WTC11 (cell line): ENCODE data around the gene LGALS4. TPM values are rescaled to one million over a fixed set of nuclear protein-coding genes. Genes with fewer than 3 reads are reported as not detected.
A peak's percentile ranks its signal among the peaks of the same experiment; 100 is the strongest.

Source experiments
- ATAC-seq: fragments of 200-7000 bp; cut with Tn5 transposase; 2 replicates; pipeline ENCODE4 v1.10.0; 2021; ENCODE audit warnings: mild to moderate bottlenecking, moderate library complexity
- CTCF ChIA-PET: fragments of 300-600 bp; sonication (Branson Sonifier 250); formaldehyde crosslinking; loops from one replicate; lab custom pipeline; 2021; ENCODE audit warnings: antibody characterized with exemption; lab: Charles Lee
- POLR2A ChIA-PET: fragments of 350-600 bp; sonication (Branson Sonifier 250); formaldehyde crosslinking; loops from one replicate; lab custom pipeline; 2021; ENCODE audit warnings: antibody characterized with exemption; lab: Charles Lee
- DNase-seq: peaks from one replicate; pipeline ENCODE4 v3.0.0; 2021; ENCODE audit warnings: low spot score
- H3K27ac Mint-ChIP-seq: 2 replicates; pipeline ENCODE4 v1.8.0; 2021; ENCODE audit warnings: mixed read lengths
- H3K27me3 Mint-ChIP-seq: 2 replicates; pipeline ENCODE4 v1.8.0; 2021; ENCODE audit warnings: low read depth, mild to moderate bottlenecking, moderate library complexity, mixed read lengths
- H3K36me3 Mint-ChIP-seq: 2 replicates; pipeline ENCODE4 v1.8.0; 2021; ENCODE audit warnings: mixed read lengths
- H3K4me1 Mint-ChIP-seq: 2 replicates; pipeline ENCODE4 v1.8.0; 2022; ENCODE audit warnings: mixed read lengths
- H3K4me3 Mint-ChIP-seq: 2 replicates; pipeline ENCODE4 v1.8.0; 2021; ENCODE audit warnings: mild to moderate bottlenecking, moderate library complexity, mixed read lengths
- H3K9me3 Mint-ChIP-seq: 2 replicates; pipeline ENCODE4 v1.8.0; 2021; ENCODE audit warnings: mixed read lengths
- ARID4B ChIP-seq: sonication (generic); formaldehyde crosslinking; IDR thresholded peaks from 2 replicates; pipeline ENCODE4 v1.8.0; 2023; ENCODE audit warnings: missing genetic modification reagents, mild to moderate bottlenecking, borderline replicate concordance
- ATF6 ChIP-seq: sonication (generic); formaldehyde crosslinking; IDR thresholded peaks from 2 replicates; pipeline ENCODE4 v1.8.1; 2023; ENCODE audit warnings: mild to moderate bottlenecking, missing genetic modification reagents
- E2F5 ChIP-seq: sonication (generic); formaldehyde crosslinking; IDR thresholded peaks from 2 replicates; pipeline ENCODE4 v1.8.1; 2022; ENCODE audit warnings: mild to moderate bottlenecking, moderate library complexity, missing genetic modification reagents
- EMX1 ChIP-seq: fragments of 250-450 bp; sonication (Bioruptor Pico); IDR thresholded peaks from 2 replicates; pipeline ENCODE4 v1.8.0; 2021; ENCODE audit warnings: mild to moderate bottlenecking
- FOXK1 ChIP-seq: sonication (generic); formaldehyde crosslinking; IDR thresholded peaks from 2 replicates; pipeline ENCODE4 v1.8.0; 2022; ENCODE audit warnings: mild to moderate bottlenecking, moderate library complexity, missing genetic modification reagents
- MXD4 ChIP-seq: fragments of 250-450 bp; sonication (Bioruptor Pico); IDR thresholded peaks from 2 replicates; pipeline ENCODE4 v1.8.0; 2021; ENCODE audit warnings: mild to moderate bottlenecking, moderate library complexity, borderline replicate concordance
- NFYB ChIP-seq: sonication (generic); formaldehyde crosslinking; conservative IDR thresholded peaks from 2 replicates; pipeline ENCODE4 v1.8.0; 2022; ENCODE audit warnings: low read depth, missing genetic modification reagents
- RELA ChIP-seq: sonication (generic); formaldehyde crosslinking; IDR thresholded peaks from 2 replicates; pipeline ENCODE4 v1.8.1; 2022; ENCODE audit warnings: missing genetic modification reagents, mild to moderate bottlenecking, borderline replicate concordance
- ZNF138 ChIP-seq: sonication (generic); formaldehyde crosslinking; conservative IDR thresholded peaks from 2 replicates; pipeline ENCODE4 v1.8.1; 2022; ENCODE audit warnings: mild to moderate bottlenecking, moderate library complexity, missing genetic modification reagents
- ZNF232 ChIP-seq: sonication (generic); formaldehyde crosslinking; IDR thresholded peaks from 2 replicates; pipeline ENCODE4 v1.8.0; 2022; ENCODE audit warnings: mild to moderate bottlenecking, missing genetic modification reagents
- ZNF425 ChIP-seq: fragments of 250-450 bp; sonication (Bioruptor Pico); conservative IDR thresholded peaks from 2 replicates; pipeline ENCODE4 v1.9.0; 2021; ENCODE audit warnings: mild to moderate bottlenecking
- total RNA-seq: library from RNA; stranded (reverse); gene quantifications from 3 replicates; pipeline ENCODE4 v1.2.3, GENCODE V29; 2021
- TF ChIP-seq, protein P1 (sequence below): fragments of 250-450 bp; sonication (Bioruptor Pico); IDR thresholded peaks from 2 replicates; pipeline ENCODE4 v1.9.0; 2021; ENCODE audit warnings: moderate library complexity, mild to moderate bottlenecking, inconsistent platforms, borderline replicate concordance
- TF ChIP-seq, protein P2 (sequence below): sonication (generic); formaldehyde crosslinking; IDR thresholded peaks from 2 replicates; pipeline ENCODE4 v1.8.0; 2022; ENCODE audit warnings: mild to moderate bottlenecking, missing genetic modification reagents
- TF ChIP-seq, protein P3 (sequence below): sonication (generic); formaldehyde crosslinking; IDR thresholded peaks from 2 replicates; pipeline ENCODE4 v1.8.0; 2023; ENCODE audit warnings: mild to moderate bottlenecking, missing genetic modification reagents

LGALS4 gene
- total RNA-seq, 1 experiment from 2014 or later: 1.5 TPM

DNA sequence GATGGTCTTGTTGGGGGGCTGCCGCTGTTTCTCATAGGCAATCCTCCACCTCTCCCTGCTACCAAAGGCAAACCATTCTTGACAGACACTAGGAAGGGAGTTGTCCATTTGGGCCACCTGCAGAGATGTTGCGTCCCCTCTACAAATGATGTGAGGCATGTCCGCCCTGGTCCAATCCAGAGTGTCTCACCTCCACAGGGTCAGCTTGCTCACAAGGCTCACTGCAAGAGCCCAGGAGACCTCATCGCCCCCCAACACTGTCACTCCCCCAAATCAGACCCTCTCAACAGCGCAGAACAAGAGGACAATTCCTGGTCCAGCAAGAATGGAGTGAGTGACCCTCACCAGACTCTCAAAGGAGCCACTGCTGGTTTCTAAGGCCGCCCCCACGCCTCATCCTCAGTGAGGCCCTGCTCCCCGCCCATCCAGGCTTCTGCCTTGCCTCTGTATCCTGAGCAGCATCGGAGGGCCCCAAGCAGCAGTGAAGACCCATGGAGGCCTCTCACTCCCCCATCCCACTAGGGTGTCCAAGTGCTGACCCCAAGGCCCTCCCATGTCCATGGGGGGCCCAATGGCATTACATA is 30.5 kb upstream of the LGALS4 start:
- ATAC-seq (no peak), DNase-seq (no peak)
- Mint-ChIP-seq H3K9me3 (no peaks in the 10 kb centered on the region), H3K36me3 (peaks cover 95% of the 10 kb centered on the region), H3K27me3 (no peaks in the 10 kb centered on the region), H3K4me3 (no peak overlapping the region), H3K27ac (peak overlapping the region; percentile 69; the same call in 1 of the 2 replicates), H3K4me1 (peaks cover 18% of the 10 kb centered on the region)
- TF ChIP-seq, protein P1, sequence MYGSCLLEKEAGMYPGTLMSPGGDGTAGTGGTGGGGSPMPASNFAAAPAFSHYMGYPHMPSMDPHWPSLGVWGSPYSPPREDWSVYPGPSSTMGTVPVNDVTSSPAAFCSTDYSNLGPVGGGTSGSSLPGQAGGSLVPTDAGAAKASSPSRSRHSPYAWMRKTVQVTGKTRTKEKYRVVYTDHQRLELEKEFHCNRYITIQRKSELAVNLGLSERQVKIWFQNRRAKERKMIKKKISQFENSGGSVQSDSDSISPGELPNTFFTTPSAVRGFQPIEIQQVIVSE (CRISPR knock-in tag): no peak
- ChIA-PET POLR2A (no interaction called here), CTCF (no interaction called here)

DNA sequence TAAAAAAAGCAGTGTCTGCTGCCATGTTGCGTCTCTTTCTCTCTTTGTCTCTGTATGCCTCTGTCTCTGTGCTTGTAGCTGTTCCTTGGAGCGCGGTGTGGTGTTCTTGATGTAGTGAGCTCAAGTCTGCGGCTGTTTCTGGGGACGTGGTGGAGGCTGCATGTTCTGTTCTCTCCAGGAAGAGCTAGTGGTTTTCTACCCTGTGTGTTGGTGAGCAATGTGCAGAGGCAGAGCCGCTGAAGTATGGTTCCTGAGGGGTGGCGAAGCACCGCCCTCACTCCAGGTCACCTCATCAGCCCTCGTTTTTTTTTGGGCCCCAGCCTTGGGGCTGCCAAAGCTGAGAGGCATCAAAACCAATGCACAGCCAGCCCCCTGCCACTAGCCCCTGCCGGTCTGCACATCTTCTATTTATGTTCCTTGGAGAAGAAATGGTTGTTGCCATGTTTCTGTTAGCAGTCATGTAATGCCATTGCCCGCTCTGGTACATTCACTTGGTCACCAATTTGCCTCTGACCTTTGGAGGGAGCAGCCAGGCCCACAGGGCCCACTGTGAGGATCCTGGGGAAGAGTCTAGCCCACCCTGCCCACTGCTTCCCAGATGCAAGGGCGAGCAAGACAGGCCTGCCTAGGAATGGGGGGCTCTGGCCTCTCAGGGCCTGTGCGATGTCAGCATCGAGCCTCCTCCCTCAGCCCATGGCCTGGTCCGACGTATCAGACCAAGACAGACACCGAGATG is 29.9 kb upstream of the LGALS4 start:
- no peak for DNase-seq
- Mint-ChIP-seq H3K9me3 (no peaks in the 10 kb centered on the region), H3K36me3 (peaks cover 95% of the 10 kb centered on the region), H3K27ac (peak overlapping the region; percentile 40; the same call in 1 of the 2 replicates), H3K27me3 (no peaks in the 10 kb centered on the region), H3K4me3 (no peak overlapping the region), H3K4me1 (peaks cover 11% of the 10 kb centered on the region)
- POLR2A ChIA-PET: interaction anchor here (0.6 to 0.9 kb wide), 2 partner anchors 9 kb away, joined by 3 to 5 read pairs; no protein-coding TSS in a partner anchor
- ATAC-seq: no peak
- TF ChIP-seq ARID4B: no peak
- TF ChIP-seq NFYB: no peak
- TF ChIP-seq, all 79 proteins: peak for 0
- CTCF ChIA-PET: no interaction called here

DNA sequence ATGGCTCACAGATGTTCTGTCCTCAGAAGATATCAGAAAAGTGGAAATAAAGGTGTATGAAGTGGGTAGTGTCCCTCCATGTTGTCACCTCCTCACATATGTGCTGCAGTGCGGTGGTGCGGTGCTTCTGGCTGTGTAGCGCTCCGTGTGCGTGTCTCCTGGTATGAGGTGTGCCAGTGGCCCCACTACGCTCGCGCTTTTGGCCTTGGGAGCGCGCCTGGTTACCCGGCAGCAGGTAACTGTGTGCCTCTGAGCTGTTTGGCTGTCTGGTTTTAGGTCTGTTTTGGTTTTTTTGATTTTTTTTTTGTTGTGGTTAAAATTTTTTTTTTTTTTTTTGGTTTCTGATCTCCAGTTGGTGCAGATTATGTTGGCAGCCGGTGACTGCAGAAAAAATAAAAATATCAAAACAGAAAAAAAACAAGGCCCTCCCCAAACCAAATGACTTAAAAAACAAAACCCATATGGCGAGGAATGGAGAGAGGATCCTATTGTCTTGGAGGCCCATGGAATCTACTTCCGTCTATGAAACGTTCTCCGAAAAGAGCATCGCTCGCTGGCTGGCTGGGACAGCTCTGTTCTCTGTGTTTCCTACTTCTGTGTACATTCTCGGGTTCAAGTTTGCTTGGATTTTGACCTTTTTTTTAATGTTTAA is 29.2 kb upstream of the LGALS4 start:
- DNase-seq: no peak
- ChIA-PET CTCF (no interaction called here), POLR2A (interaction anchor here (0.9 kb wide), 1 partner anchor 10 kb away, joined by 5 read pairs; no protein-coding TSS in a partner anchor)
- H3K27ac Mint-ChIP-seq: peak overlapping the region; percentile 40
- H3K27me3 Mint-ChIP-seq: no peaks in the 10 kb centered on the region
- TF ChIP-seq, protein P2, sequence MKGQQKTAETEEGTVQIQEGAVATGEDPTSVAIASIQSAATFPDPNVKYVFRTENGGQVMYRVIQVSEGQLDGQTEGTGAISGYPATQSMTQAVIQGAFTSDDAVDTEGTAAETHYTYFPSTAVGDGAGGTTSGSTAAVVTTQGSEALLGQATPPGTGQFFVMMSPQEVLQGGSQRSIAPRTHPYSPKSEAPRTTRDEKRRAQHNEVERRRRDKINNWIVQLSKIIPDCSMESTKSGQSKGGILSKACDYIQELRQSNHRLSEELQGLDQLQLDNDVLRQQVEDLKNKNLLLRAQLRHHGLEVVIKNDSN (CRISPR knock-in tag): no peak
- TF ChIP-seq RELA (CRISPR knock-in tag) (no peak), ZNF138 (CRISPR knock-in tag) (no peak), FOXK1 (CRISPR knock-in tag) (no peak), MXD4 (CRISPR knock-in tag) (no peak), ZNF425 (no peak), E2F5 (CRISPR knock-in tag) (no peak), ATF6 (CRISPR knock-in tag) (no peak), EMX1 (CRISPR knock-in tag) (no peak), ZNF232 (CRISPR knock-in tag) (no peak)
- TF ChIP-seq, protein P3, sequence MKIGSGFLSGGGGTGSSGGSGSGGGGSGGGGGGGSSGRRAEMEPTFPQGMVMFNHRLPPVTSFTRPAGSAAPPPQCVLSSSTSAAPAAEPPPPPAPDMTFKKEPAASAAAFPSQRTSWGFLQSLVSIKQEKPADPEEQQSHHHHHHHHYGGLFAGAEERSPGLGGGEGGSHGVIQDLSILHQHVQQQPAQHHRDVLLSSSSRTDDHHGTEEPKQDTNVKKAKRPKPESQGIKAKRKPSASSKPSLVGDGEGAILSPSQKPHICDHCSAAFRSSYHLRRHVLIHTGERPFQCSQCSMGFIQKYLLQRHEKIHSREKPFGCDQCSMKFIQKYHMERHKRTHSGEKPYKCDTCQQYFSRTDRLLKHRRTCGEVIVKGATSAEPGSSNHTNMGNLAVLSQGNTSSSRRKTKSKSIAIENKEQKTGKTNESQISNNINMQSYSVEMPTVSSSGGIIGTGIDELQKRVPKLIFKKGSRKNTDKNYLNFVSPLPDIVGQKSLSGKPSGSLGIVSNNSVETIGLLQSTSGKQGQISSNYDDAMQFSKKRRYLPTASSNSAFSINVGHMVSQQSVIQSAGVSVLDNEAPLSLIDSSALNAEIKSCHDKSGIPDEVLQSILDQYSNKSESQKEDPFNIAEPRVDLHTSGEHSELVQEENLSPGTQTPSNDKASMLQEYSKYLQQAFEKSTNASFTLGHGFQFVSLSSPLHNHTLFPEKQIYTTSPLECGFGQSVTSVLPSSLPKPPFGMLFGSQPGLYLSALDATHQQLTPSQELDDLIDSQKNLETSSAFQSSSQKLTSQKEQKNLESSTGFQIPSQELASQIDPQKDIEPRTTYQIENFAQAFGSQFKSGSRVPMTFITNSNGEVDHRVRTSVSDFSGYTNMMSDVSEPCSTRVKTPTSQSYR (CRISPR knock-in tag): no peak
- H3K4me1 Mint-ChIP-seq: peaks cover 9% of the 10 kb centered on the region; the same call in 1 of the 2 replicates
- no peak for ATAC-seq
- H3K36me3 Mint-ChIP-seq: peaks cover 95% of the 10 kb centered on the region
- no peak overlapping the region for H3K4me3 Mint-ChIP-seq
- H3K9me3 Mint-ChIP-seq: no peaks in the 10 kb centered on the region
